ENCODE measurements around the gene ZNF175. TPM values are rescaled to one million over a fixed set of nuclear protein-coding genes. Genes with fewer than 3 reads are reported as not detected.

ZNF175 gene
- total RNA-seq, 2 donors from 2014 or later: 4.3 to 9.0 TPM

DNA sequence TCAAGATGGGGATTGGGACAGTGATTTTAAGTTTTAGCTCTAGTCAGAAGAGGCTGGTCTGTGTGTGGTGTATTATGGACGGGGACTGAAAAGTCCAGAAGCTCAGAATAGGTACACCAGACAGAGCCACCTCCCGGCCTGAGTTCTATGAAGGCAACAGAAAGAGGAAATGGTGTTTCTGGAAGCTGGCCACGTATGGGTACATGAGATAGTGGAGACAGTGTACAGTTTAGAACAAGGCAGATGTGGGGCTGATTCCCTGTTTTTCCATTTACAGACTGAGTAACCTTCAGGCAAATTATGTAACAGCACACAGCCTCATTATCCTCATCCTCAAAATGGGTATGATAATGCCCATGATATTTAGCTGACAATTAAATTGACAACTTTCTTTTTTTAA is 1.3 kb downstream of the ZNF175 start:
- H3K27ac ChIP-seq: no peak overlapping the region
- H3K4me1 ChIP-seq (replicated peaks): no peaks in the 10 kb centered on the region
- no peaks in the 10 kb centered on the region for H3K27me3 ChIP-seq (replicated peaks; ENCODE audit: insufficient read depth)
- TF ChIP-seq POLR2AphosphoS5 (IDR thresholded peaks at IDR 0.05) (no peak), POLR2A (IDR thresholded peaks at IDR 0.05) (no peak), CTCF (IDR thresholded peaks at IDR 0.05) (no peak)
- no peak overlapping the region for H3K4me3 ChIP-seq
- intact Hi-C loops (cut with DNase I): loop anchor here (5.0 kb wide), 1 partner anchor 235 kb away; no protein-coding TSS in a partner anchor
- H3K36me3 ChIP-seq: no peaks in the 10 kb centered on the region
- DNase-seq (ENCODE audit: low spot score): no peak
- 73% methylated on average over 3 of the region's 3 CpGs for WGBS
- H3K9me3 ChIP-seq: no peaks in the 10 kb centered on the region

DNA sequence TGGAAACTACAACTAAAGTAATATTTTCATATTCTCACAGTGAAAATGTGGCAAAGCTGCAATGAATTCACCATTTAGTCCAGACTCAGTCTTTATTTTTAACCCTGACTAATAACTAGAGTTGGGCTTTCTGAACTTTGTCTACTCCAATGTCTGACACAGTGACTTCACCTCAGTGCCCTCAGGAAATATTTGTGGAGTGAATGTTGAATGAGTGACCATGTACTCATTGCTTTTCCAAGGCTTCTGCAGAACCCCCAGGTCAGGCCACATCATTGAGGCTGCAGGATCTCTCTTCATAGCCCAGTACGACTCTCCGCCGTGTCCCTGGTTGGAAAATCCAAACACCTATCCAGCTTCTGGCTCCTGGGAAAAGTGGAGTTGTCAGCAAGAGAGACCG is 1.8 kb downstream of the ZNF175 start:
- Histone ChIP-seq H3K27ac (no peak overlapping the region), H3K4me3 (no peak overlapping the region), H3K9me3 (no peaks in the 10 kb centered on the region), H3K4me1 (replicated peaks) (no peaks in the 10 kb centered on the region), H3K27me3 (replicated peaks; ENCODE audit: insufficient read depth) (no peaks in the 10 kb centered on the region), H3K36me3 (no peaks in the 10 kb centered on the region)
- TF ChIP-seq POLR2A (IDR thresholded peaks at IDR 0.05): no peak
- no peak for TF ChIP-seq POLR2AphosphoS5 (IDR thresholded peaks at IDR 0.05)
- TF ChIP-seq CTCF (IDR thresholded peaks at IDR 0.05): no peak
- DNase-seq (ENCODE audit: low spot score): no peak
- intact Hi-C loops (cut with DNase I): loop anchor here (5.0 kb wide), 1 partner anchor 236 kb away; no protein-coding TSS in a partner anchor
- WGBS: 69% methylated on average over 4 of the region's 4 CpGs

- Histone ChIP-seq H3K27ac (no peak overlapping the region), H3K4me1 (replicated peaks) (no peaks in the 10 kb centered on the region), H3K27me3 (replicated peaks; ENCODE audit: insufficient read depth) (no peaks in the 10 kb centered on the region), H3K36me3 (no peaks in the 10 kb centered on the region), H3K9me3 (no peaks in the 10 kb centered on the region), H3K4me3 (no peak overlapping the region)
- WGBS: 95% methylated on average over 3 of the region's 3 CpGs
- no peak for DNase-seq (ENCODE audit: low spot score)
- TF ChIP-seq CTCF (IDR thresholded peaks at IDR 0.05) (no peak), POLR2A (IDR thresholded peaks at IDR 0.05) (no peak), POLR2AphosphoS5 (IDR thresholded peaks at IDR 0.05) (no peak)
- intact Hi-C loops (cut with DNase I): loop anchor here (5.0 kb wide), 1 partner anchor 236 kb away; no protein-coding TSS in a partner anchor
These were observed 2.2 kb downstream of the ZNF175 start for GRCh38 chr19:51573331-51573730.

DNA sequence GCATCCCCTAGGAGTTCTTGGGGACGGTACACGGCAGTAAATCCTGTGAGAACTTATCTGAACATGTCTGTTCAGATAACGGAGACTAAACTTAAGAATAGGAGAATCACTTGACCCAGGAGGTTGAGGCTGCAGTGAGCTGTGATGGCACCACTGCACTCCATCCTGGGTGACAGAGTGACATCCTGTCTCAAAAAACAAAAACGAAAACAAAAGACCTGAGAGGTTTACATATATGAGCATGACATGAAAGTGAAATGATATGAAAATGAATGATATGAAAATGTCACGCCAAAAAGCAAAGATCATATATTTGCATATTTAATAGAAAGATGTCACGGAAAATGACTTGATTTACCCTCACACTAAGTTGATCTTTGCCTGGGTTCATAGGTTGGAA is 5.8 kb downstream of the ZNF175 start:
- intact Hi-C loops (cut with DNase I): no loop called here
- Histone ChIP-seq H3K4me3 (no peak overlapping the region), H3K27me3 (replicated peaks; ENCODE audit: insufficient read depth) (no peaks in the 10 kb centered on the region), H3K36me3 (peaks cover 0 to 6% of the 10 kb centered on the region in 2 donors), H3K4me1 (replicated peaks) (no peaks in the 10 kb centered on the region), H3K9me3 (no peaks in the 10 kb centered on the region), H3K27ac (no peak overlapping the region)
- 94% methylated on average over 6 of the region's 6 CpGs for WGBS
- DNase-seq (ENCODE audit: low spot score): no peak
- TF ChIP-seq POLR2AphosphoS5 (IDR thresholded peaks at IDR 0.05) (no peak), POLR2A (IDR thresholded peaks at IDR 0.05) (no peak), CTCF (IDR thresholded peaks at IDR 0.05) (no peak)

GRCh38 chr19:51586103-51586728 is 15.1 kb downstream of the ZNF175 start:
- H3K4me3 ChIP-seq: no peak overlapping the region
- 93% methylated on average over 1 of the region's 1 CpG for WGBS
- H3K9me3 ChIP-seq: no peaks in the 10 kb centered on the region
- no peak for TF ChIP-seq POLR2AphosphoS5 (IDR thresholded peaks at IDR 0.05)
- TF ChIP-seq CTCF (IDR thresholded peaks at IDR 0.05): no peak
- TF ChIP-seq POLR2A (IDR thresholded peaks at IDR 0.05): no peak
- intact Hi-C loops (cut with DNase I): no loop called here
- H3K27me3 ChIP-seq (replicated peaks; ENCODE audit: insufficient read depth): no peaks in the 10 kb centered on the region
- peaks cover 0 to 11% of the 10 kb centered on the region in 2 donors for H3K36me3 ChIP-seq
- H3K27ac ChIP-seq: no peak overlapping the region
- DNase-seq (ENCODE audit: low spot score): no peak
- H3K4me1 ChIP-seq (replicated peaks): no peaks in the 10 kb centered on the region

Measured in prostate gland (tissue), 2 donors.